WTC11 (cell line): Measurements from ENCODE around the gene MYO3A. TPM values are rescaled to one million over a fixed set of nuclear protein-coding genes. Genes with fewer than 3 reads are reported as not detected.

Experiments
- ATAC-seq: fragments of 200-7000 bp; cut with Tn5 transposase; 2 replicates; pipeline ENCODE4 v1.10.0; 2021; ENCODE audit warnings: mild to moderate bottlenecking, moderate library complexity
- CTCF ChIA-PET: fragments of 300-600 bp; sonication (Branson Sonifier 250); formaldehyde crosslinking; loops from one replicate; lab custom pipeline; 2021; ENCODE audit warnings: antibody characterized with exemption; lab: Charles Lee
- POLR2A ChIA-PET: fragments of 350-600 bp; sonication (Branson Sonifier 250); formaldehyde crosslinking; loops from one replicate; lab custom pipeline; 2021; ENCODE audit warnings: antibody characterized with exemption; lab: Charles Lee
- DNase-seq: peaks from one replicate; pipeline ENCODE4 v3.0.0; 2021; ENCODE audit warnings: low spot score
- H3K27ac Mint-ChIP-seq: 2 replicates; pipeline ENCODE4 v1.8.0; 2021; ENCODE audit warnings: mixed read lengths
- H3K27me3 Mint-ChIP-seq: 2 replicates; pipeline ENCODE4 v1.8.0; 2021; ENCODE audit warnings: low read depth, mild to moderate bottlenecking, moderate library complexity, mixed read lengths
- H3K36me3 Mint-ChIP-seq: 2 replicates; pipeline ENCODE4 v1.8.0; 2021; ENCODE audit warnings: mixed read lengths
- H3K4me1 Mint-ChIP-seq: 2 replicates; pipeline ENCODE4 v1.8.0; 2022; ENCODE audit warnings: mixed read lengths
- H3K4me3 Mint-ChIP-seq: 2 replicates; pipeline ENCODE4 v1.8.0; 2021; ENCODE audit warnings: mild to moderate bottlenecking, moderate library complexity, mixed read lengths
- H3K9me3 Mint-ChIP-seq: 2 replicates; pipeline ENCODE4 v1.8.0; 2021; ENCODE audit warnings: mixed read lengths
- CBFB ChIP-seq: sonication (generic); formaldehyde crosslinking; IDR thresholded peaks from 2 replicates; pipeline ENCODE4 v1.8.1; 2022; ENCODE audit warnings: mild to moderate bottlenecking, low read depth, missing genetic modification reagents
- EMX1 ChIP-seq: fragments of 250-450 bp; sonication (Bioruptor Pico); IDR thresholded peaks from 2 replicates; pipeline ENCODE4 v1.8.0; 2021; ENCODE audit warnings: mild to moderate bottlenecking
- FOXP1 ChIP-seq: sonication (generic); formaldehyde crosslinking; IDR thresholded peaks from 2 replicates; pipeline ENCODE4 v1.8.0; 2022; ENCODE audit warnings: missing genetic modification reagents, mild to moderate bottlenecking, moderate library complexity, borderline replicate concordance
- NFE2L1 ChIP-seq: sonication (generic); formaldehyde crosslinking; IDR thresholded peaks from 2 replicates; pipeline ENCODE4 v1.8.1; 2023; ENCODE audit warnings: missing genetic modification reagents
- NR3C1 ChIP-seq: sonication (generic); formaldehyde crosslinking; conservative IDR thresholded peaks from 2 replicates; pipeline ENCODE4 v1.8.1; 2023; ENCODE audit warnings: low read depth, mild to moderate bottlenecking, missing genetic modification reagents
- PRRX2 ChIP-seq: fragments of 250-450 bp; sonication (Bioruptor Pico); IDR thresholded peaks from 2 replicates; pipeline ENCODE4 v1.8.0; 2021; ENCODE audit warnings: mild to moderate bottlenecking
- SMAD3 ChIP-seq: sonication (generic); formaldehyde crosslinking; IDR thresholded peaks from 2 replicates; pipeline ENCODE4 v1.8.0; 2022; ENCODE audit warnings: missing genetic modification reagents, mild to moderate bottlenecking, borderline replicate concordance
- SMAD4 ChIP-seq: sonication (generic); formaldehyde crosslinking; IDR thresholded peaks from 2 replicates; pipeline ENCODE4 v1.8.0; 2022; ENCODE audit warnings: mild to moderate bottlenecking, missing genetic modification reagents
- ZNF121 ChIP-seq: sonication (generic); formaldehyde crosslinking; IDR thresholded peaks from 2 replicates; pipeline ENCODE4 v1.8.0; 2023; ENCODE audit warnings: missing genetic modification reagents
- total RNA-seq: library from RNA; stranded (reverse); gene quantifications from 3 replicates; pipeline ENCODE4 v1.2.3, GENCODE V29; 2021
- TF ChIP-seq, protein P1 (sequence below): sonication (generic); formaldehyde crosslinking; IDR thresholded peaks from 2 replicates; pipeline ENCODE4 v1.8.0; 2022; ENCODE audit warnings: mild to moderate bottlenecking, missing genetic modification reagents
- TF ChIP-seq, protein P2 (sequence below): sonication (generic); formaldehyde crosslinking; conservative IDR thresholded peaks from 2 replicates; pipeline ENCODE4 v1.8.1; 2022; ENCODE audit warnings: mild to moderate bottlenecking, missing genetic modification reagents
- TF ChIP-seq, protein P3 (sequence below): sonication (generic); formaldehyde crosslinking; IDR thresholded peaks from 2 replicates; pipeline ENCODE4 v1.8.1; 2022; ENCODE audit warnings: low read depth, missing genetic modification reagents, borderline replicate concordance
- TF ChIP-seq, protein P4 (sequence below): fragments of 250-450 bp; sonication (Bioruptor Pico); IDR thresholded peaks from 2 replicates; pipeline ENCODE4 v1.9.0; 2021; ENCODE audit warnings: mild to moderate bottlenecking
- TF ChIP-seq, protein P5 (sequence below): fragments of 200-600 bp; IDR thresholded peaks from 2 replicates; pipeline ENCODE4 v1.8.0; 2022; ENCODE audit warnings: antibody characterized with exemption
- TF ChIP-seq, protein P6 (sequence below): sonication (generic); formaldehyde crosslinking; IDR thresholded peaks from 2 replicates; pipeline ENCODE4 v1.8.0; 2022; ENCODE audit warnings: mild to moderate bottlenecking, missing genetic modification reagents
- TF ChIP-seq, protein P7 (sequence below): fragments of 250-450 bp; sonication (Bioruptor Pico); IDR thresholded peaks from 2 replicates; pipeline ENCODE4 v1.8.0; 2021; ENCODE audit warnings: mild to moderate bottlenecking
- TF ChIP-seq, protein P8 (sequence below): sonication (generic); formaldehyde crosslinking; IDR thresholded peaks from 2 replicates; pipeline ENCODE4 v1.8.0; 2022; ENCODE audit warnings: mild to moderate bottlenecking, missing genetic modification reagents
- TF ChIP-seq, protein P9 (sequence below): sonication (generic); formaldehyde crosslinking; IDR thresholded peaks from 2 replicates; pipeline ENCODE4 v1.8.0; 2022; ENCODE audit warnings: missing genetic modification reagents

The MYO3A gene
- total RNA-seq, 1 experiment from 2014 or later, result 3.7 TPM

DNA sequence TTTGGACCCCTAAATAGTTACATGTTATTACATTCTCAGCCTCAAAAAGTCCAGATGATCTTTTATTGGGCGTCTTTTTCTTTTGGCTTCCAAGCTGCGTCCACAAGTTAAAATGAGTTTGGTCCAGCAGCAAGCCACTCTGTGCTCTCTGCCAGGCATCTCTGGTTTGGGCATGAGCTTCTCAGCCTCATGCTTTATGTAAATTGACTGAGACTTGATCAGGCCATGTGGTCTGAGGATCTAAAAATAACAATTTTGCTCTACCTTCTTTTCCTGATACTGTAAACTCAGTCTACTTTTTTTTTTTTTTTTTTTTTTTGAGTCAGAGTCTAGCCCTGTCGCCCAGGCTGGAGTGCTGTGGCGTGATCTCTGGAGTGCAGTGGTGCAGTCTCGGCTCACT, 298.1 kb downstream of the MYO3A start:
- no peak overlapping the region for H3K4me3 Mint-ChIP-seq
- H3K36me3 Mint-ChIP-seq, result no peaks in the 10 kb centered on the region
- POLR2A ChIA-PET, result no interaction called here
- peaks cover 3% of the 10 kb centered on the region for H3K27me3 Mint-ChIP-seq
- peaks cover 5% of the 10 kb centered on the region for H3K4me1 Mint-ChIP-seq
- H3K9me3 Mint-ChIP-seq, result no peaks in the 10 kb centered on the region
- ATAC-seq, result no peak
- TF ChIP-seq, protein P1, sequence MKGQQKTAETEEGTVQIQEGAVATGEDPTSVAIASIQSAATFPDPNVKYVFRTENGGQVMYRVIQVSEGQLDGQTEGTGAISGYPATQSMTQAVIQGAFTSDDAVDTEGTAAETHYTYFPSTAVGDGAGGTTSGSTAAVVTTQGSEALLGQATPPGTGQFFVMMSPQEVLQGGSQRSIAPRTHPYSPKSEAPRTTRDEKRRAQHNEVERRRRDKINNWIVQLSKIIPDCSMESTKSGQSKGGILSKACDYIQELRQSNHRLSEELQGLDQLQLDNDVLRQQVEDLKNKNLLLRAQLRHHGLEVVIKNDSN (CRISPR knock-in tag), result no peak
- no peak for TF ChIP-seq ZNF121 (CRISPR knock-in tag)
- TF ChIP-seq NFE2L1 (CRISPR knock-in tag), result no peak
- TF ChIP-seq, protein P2, sequence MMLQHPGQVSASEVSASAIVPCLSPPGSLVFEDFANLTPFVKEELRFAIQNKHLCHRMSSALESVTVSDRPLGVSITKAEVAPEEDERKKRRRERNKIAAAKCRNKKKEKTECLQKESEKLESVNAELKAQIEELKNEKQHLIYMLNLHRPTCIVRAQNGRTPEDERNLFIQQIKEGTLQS (CRISPR knock-in tag), result no peak
- TF ChIP-seq CBFB (CRISPR knock-in tag), result no peak
- TF ChIP-seq, protein P3, sequence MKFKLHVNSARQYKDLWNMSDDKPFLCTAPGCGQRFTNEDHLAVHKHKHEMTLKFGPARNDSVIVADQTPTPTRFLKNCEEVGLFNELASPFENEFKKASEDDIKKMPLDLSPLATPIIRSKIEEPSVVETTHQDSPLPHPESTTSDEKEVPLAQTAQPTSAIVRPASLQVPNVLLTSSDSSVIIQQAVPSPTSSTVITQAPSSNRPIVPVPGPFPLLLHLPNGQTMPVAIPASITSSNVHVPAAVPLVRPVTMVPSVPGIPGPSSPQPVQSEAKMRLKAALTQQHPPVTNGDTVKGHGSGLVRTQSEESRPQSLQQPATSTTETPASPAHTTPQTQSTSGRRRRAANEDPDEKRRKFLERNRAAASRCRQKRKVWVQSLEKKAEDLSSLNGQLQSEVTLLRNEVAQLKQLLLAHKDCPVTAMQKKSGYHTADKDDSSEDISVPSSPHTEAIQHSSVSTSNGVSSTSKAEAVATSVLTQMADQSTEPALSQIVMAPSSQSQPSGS (CRISPR knock-in tag), result no peak
- TF ChIP-seq, protein P4, sequence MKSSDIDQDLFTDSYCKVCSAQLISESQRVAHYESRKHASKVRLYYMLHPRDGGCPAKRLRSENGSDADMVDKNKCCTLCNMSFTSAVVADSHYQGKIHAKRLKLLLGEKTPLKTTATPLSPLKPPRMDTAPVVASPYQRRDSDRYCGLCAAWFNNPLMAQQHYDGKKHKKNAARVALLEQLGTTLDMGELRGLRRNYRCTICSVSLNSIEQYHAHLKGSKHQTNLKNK, result no peak
- TF ChIP-seq, protein P5, sequence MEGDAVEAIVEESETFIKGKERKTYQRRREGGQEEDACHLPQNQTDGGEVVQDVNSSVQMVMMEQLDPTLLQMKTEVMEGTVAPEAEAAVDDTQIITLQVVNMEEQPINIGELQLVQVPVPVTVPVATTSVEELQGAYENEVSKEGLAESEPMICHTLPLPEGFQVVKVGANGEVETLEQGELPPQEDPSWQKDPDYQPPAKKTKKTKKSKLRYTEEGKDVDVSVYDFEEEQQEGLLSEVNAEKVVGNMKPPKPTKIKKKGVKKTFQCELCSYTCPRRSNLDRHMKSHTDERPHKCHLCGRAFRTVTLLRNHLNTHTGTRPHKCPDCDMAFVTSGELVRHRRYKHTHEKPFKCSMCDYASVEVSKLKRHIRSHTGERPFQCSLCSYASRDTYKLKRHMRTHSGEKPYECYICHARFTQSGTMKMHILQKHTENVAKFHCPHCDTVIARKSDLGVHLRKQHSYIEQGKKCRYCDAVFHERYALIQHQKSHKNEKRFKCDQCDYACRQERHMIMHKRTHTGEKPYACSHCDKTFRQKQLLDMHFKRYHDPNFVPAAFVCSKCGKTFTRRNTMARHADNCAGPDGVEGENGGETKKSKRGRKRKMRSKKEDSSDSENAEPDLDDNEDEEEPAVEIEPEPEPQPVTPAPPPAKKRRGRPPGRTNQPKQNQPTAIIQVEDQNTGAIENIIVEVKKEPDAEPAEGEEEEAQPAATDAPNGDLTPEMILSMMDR, result no peak
- TF ChIP-seq, protein P6, sequence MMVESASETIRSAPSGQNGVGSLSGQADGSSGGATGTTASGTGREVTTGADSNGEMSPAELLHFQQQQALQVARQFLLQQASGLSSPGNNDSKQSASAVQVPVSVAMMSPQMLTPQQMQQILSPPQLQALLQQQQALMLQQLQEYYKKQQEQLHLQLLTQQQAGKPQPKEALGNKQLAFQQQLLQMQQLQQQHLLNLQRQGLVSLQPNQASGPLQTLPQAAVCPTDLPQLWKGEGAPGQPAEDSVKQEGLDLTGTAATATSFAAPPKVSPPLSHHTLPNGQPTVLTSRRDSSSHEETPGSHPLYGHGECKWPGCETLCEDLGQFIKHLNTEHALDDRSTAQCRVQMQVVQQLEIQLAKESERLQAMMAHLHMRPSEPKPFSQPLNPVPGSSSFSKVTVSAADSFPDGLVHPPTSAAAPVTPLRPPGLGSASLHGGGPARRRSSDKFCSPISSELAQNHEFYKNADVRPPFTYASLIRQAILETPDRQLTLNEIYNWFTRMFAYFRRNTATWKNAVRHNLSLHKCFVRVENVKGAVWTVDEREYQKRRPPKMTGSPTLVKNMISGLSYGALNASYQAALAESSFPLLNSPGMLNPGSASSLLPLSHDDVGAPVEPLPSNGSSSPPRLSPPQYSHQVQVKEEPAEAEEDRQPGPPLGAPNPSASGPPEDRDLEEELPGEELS (CRISPR knock-in tag), result no peak
- TF ChIP-seq, protein P7, sequence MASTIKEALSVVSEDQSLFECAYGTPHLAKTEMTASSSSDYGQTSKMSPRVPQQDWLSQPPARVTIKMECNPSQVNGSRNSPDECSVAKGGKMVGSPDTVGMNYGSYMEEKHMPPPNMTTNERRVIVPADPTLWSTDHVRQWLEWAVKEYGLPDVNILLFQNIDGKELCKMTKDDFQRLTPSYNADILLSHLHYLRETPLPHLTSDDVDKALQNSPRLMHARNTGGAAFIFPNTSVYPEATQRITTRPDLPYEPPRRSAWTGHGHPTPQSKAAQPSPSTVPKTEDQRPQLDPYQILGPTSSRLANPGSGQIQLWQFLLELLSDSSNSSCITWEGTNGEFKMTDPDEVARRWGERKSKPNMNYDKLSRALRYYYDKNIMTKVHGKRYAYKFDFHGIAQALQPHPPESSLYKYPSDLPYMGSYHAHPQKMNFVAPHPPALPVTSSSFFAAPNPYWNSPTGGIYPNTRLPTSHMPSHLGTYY (CRISPR knock-in tag), result no peak
- TF ChIP-seq, all 79 proteins: peak for 0
- no peak overlapping the region for H3K27ac Mint-ChIP-seq
- DNase-seq, result no peak
- CTCF ChIA-PET, result interaction anchor here (0.7 kb wide), 1 partner anchor 356 kb away, joined by 4 read pairs; no protein-coding TSS in a partner anchor

DNA sequence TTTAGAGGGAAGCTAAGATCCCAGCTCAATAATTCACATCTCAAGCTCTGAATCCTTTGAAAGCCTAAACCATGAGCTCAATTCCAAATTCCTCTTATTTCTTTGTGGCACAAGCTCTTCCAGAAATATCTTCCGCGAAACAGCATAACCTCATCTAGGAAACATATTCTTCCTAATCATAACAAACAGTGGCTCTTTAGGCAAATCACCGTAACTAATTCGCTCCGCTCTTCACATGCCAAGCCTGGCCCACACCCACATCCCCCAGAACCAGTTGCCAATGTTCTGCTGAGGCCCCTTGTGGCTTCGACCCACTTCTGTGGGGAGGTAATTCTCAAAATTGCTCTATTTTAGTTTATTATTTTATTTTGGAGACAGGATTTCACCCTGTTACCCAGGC, 301.7 kb downstream of the MYO3A start:
- CTCF ChIA-PET, result interaction anchor here (1.0 kb wide), 1 partner anchor 360 kb away, joined by 4 read pairs; no protein-coding TSS in a partner anchor
- peaks cover 5% of the 10 kb centered on the region for H3K4me1 Mint-ChIP-seq
- H3K27me3 Mint-ChIP-seq, result peaks cover 2% of the 10 kb centered on the region
- no peak for ATAC-seq
- no peak for TF ChIP-seq NFE2L1 (CRISPR knock-in tag)
- no peak for TF ChIP-seq SMAD4 (CRISPR knock-in tag)
- no peak for TF ChIP-seq PRRX2 (CRISPR knock-in tag)
- TF ChIP-seq EMX1 (CRISPR knock-in tag), result no peak
- TF ChIP-seq FOXP1 (CRISPR knock-in tag), result no peak
- no peak for TF ChIP-seq NR3C1 (CRISPR knock-in tag)
- TF ChIP-seq SMAD3, result no peak
- TF ChIP-seq, protein P8, sequence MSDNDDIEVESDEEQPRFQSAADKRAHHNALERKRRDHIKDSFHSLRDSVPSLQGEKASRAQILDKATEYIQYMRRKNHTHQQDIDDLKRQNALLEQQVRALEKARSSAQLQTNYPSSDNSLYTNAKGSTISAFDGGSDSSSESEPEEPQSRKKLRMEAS (CRISPR knock-in tag), result no peak
- TF ChIP-seq, protein P6 (CRISPR knock-in tag), result no peak
- TF ChIP-seq, protein P9, sequence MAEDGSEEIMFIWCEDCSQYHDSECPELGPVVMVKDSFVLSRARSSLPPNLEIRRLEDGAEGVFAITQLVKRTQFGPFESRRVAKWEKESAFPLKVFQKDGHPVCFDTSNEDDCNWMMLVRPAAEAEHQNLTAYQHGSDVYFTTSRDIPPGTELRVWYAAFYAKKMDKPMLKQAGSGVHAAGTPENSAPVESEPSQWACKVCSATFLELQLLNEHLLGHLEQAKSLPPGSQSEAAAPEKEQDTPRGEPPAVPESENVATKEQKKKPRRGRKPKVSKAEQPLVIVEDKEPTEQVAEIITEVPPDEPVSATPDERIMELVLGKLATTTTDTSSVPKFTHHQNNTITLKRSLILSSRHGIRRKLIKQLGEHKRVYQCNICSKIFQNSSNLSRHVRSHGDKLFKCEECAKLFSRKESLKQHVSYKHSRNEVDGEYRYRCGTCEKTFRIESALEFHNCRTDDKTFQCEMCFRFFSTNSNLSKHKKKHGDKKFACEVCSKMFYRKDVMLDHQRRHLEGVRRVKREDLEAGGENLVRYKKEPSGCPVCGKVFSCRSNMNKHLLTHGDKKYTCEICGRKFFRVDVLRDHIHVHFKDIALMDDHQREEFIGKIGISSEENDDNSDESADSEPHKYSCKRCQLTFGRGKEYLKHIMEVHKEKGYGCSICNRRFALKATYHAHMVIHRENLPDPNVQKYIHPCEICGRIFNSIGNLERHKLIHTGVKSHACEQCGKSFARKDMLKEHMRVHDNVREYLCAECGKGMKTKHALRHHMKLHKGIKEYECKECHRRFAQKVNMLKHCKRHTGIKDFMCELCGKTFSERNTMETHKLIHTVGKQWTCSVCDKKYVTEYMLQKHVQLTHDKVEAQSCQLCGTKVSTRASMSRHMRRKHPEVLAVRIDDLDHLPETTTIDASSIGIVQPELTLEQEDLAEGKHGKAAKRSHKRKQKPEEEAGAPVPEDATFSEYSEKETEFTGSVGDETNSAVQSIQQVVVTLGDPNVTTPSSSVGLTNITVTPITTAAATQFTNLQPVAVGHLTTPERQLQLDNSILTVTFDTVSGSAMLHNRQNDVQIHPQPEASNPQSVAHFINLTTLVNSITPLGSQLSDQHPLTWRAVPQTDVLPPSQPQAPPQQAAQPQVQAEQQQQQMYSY (CRISPR knock-in tag), result no peak
- H3K27ac Mint-ChIP-seq, result no peak overlapping the region
- no peaks in the 10 kb centered on the region for H3K36me3 Mint-ChIP-seq
- POLR2A ChIA-PET, result no interaction called here
- DNase-seq, result no peak
- no peak overlapping the region for H3K4me3 Mint-ChIP-seq
- H3K9me3 Mint-ChIP-seq, result no peaks in the 10 kb centered on the region
